Lung (tissue), 12 donors: ENCODE measurements around the gene SRPK2. TPM values are rescaled to one million over a fixed set of nuclear protein-coding genes. Genes with fewer than 3 reads are reported as not detected.

ENCODE experiments used
- ATAC-seq: fragments of 200-7000 bp; cut with Tn5 transposase; one replicate; pipeline ENCODE4 v1.9.1; 2020; ENCODE audit warnings: moderate number of reproducible peaks; ENCODE audit not compliant: insufficient read depth, low FRiP score
- DNase-seq, 3 donors: peaks; one replicate each; pipeline ENCODE4 v3.0.0-alpha.2; 2013 to 2017
- H3K27ac ChIP-seq, 2 donors: one replicate each; pipeline ENCODE4 v1.5.1; 2013; ENCODE audit warnings: mild to moderate bottlenecking in 2 of 2, moderate library complexity in 2 of 2, control low read depth in 1 of 2, inconsistent platforms in 1 of 2, low read depth in 1 of 2, low read length in 1 of 2
- H3K27me3 ChIP-seq, 3 donors: one replicate each; pipeline ENCODE4 v1.5.1; 2013; ENCODE audit warnings: low read length in 2 of 3; ENCODE audit not compliant: control insufficient read depth in 3 of 3, insufficient read depth in 3 of 3
- H3K36me3 ChIP-seq, 4 donors: one replicate each; pipeline ENCODE4 v1.5.1; 2013; ENCODE audit warnings: low read length in 4 of 4, mild to moderate bottlenecking in 1 of 4, moderate library complexity in 1 of 4; ENCODE audit not compliant: control insufficient read depth in 4 of 4, insufficient read depth in 4 of 4
- H3K4me1 ChIP-seq, 5 donors: one replicate each; pipeline ENCODE4 v1.5.1; 2013; ENCODE audit warnings: low read length in 5 of 5, mild to moderate bottlenecking in 2 of 5, moderate library complexity in 1 of 5; ENCODE audit not compliant: control insufficient read depth in 5 of 5, insufficient read depth in 5 of 5
- H3K4me3 ChIP-seq: one replicate; pipeline ENCODE4 v1.5.1; 2013; ENCODE audit warnings: mild to moderate bottlenecking, control low read depth, moderate library complexity
- H3K9ac ChIP-seq, 2 donors: one replicate each; pipeline ENCODE4 v1.5.1; 2013; ENCODE audit warnings: low read length in 2 of 2, control low read depth in 1 of 2; ENCODE audit not compliant: insufficient read depth in 1 of 2
- H3K9me3 ChIP-seq, 4 donors: one replicate each; pipeline ENCODE4 v1.5.1; 2013; ENCODE audit warnings: low read length in 3 of 4, mild to moderate bottlenecking in 1 of 4, moderate library complexity in 1 of 4; ENCODE audit not compliant: control insufficient read depth in 4 of 4, insufficient read depth in 3 of 4
- CTCF ChIP-seq: IDR thresholded peaks from 2 replicates; pipeline ENCODE4 v1.5.1; 2012; ENCODE audit warnings: mild to moderate bottlenecking; ENCODE audit errors: control extremely low read depth, extremely low read depth
- WGBS, 2 donors: extraction: QIAGEN DNeasy Blood & Tissue Kit; methylation state at CpG; one replicate each; pipeline ENCODE4 v1.1.7; 2013; 5-methylcytosine and 5-hydroxymethylcytosine counted together
- polyA plus RNA-seq, 2 donors: library from polyadenylated mRNA; stranded (reverse); fragments of 200-250 nt; gene quantifications; one replicate each; pipeline ENCODE4 v1.2.1, GENCODE V29; 2013
- total RNA-seq, 2 donors: library from RNA; depleted of rRNA in 1 of 2; stranded (reverse); fragments of >200 nt in 1 of 2; gene quantifications; one replicate each; pipeline ENCODE4 v1.2.1, GENCODE V29; 2014 to 2021
- donor health status: control.
- donor health status: control.
- donor health status: Bipolar disorder and iron deficiency.
- donor health status: healthy.
- donor health status: DM: yes; HTN: yes; CAD: no.

Gene SRPK2
- total and polyA plus RNA-seq, 4 donors, result 10.8 to 71.2 (median 23.2) TPM

GRCh38 chr7:105429746-105430612, 41.3 kb upstream of the SRPK2 start:
- no peak overlapping the region for H3K9ac ChIP-seq
- no peaks in the 10 kb centered on the region for H3K4me1 ChIP-seq
- 38 to 58% methylated on average over 4 of the region's 4 CpGs for WGBS, 2 donors
- no peaks in the 10 kb centered on the region for H3K9me3 ChIP-seq
- DNase-seq (peak; percentile 25 to 83 (median 67)), ATAC-seq (no peak)
- TF ChIP-seq CTCF, result peak; percentile 48
- no peak overlapping the region for H3K4me3 ChIP-seq
- no peak overlapping the region for H3K27ac ChIP-seq
- no peaks in the 10 kb centered on the region for H3K36me3 ChIP-seq
- H3K27me3 ChIP-seq, result no peaks in the 10 kb centered on the region

- H3K27ac ChIP-seq, result no peak overlapping the region
- DNase-seq, result peak in 1 of 3 donors; percentile 36
- no peak overlapping the region for H3K9ac ChIP-seq
- no peak overlapping the region for H3K4me3 ChIP-seq
- H3K9me3 ChIP-seq, result no peaks in the 10 kb centered on the region
- H3K27me3 ChIP-seq, result no peaks in the 10 kb centered on the region
- WGBS, 2 donors, result 74 to 76% methylated on average over 2 of the region's 2 CpGs
- no peak for TF ChIP-seq CTCF
- H3K36me3 ChIP-seq, result no peaks in the 10 kb centered on the region
- H3K4me1 ChIP-seq, result no peaks in the 10 kb centered on the region
- no peak for ATAC-seq
These were observed 38.0 kb upstream of the SRPK2 start for GRCh38 chr7:105426606-105427146.

GRCh38 chr7:105423987-105424386, 35.3 kb upstream of the SRPK2 start:
- DNase-seq (no peak), ATAC-seq (no peak)
- TF ChIP-seq CTCF, result no peak
- no peaks in the 10 kb centered on the region for H3K9me3 ChIP-seq
- H3K4me1 ChIP-seq, result no peaks in the 10 kb centered on the region
- H3K36me3 ChIP-seq, result no peaks in the 10 kb centered on the region
- no peak overlapping the region for H3K4me3 ChIP-seq
- H3K9ac ChIP-seq, result no peak overlapping the region
- no peak overlapping the region for H3K27ac ChIP-seq
- no peaks in the 10 kb centered on the region for H3K27me3 ChIP-seq
- 92 to 96% methylated on average over 2 of the region's 2 CpGs for WGBS, 2 donors
